Neural cell (in vitro differentiated cells): ENCODE data around the gene SLC30A7. TPM values are rescaled to one million over a fixed set of nuclear protein-coding genes. Genes with fewer than 3 reads are reported as not detected.

Experiments used
- H2AFZ ChIP-seq: fragments of 200-600, 300-800 bp; sonication (generic), shearing (Covaris generic); 2 replicates; pipeline ENCODE4 v1.6.0; 2014; ENCODE audit warnings: low read depth, mild to moderate bottlenecking, antibody characterized with exemption, low read length, moderate library complexity
- H3F3A ChIP-seq: fragments of 200-600 bp; shearing (Covaris generic); 2 replicates; pipeline ENCODE4 v1.6.1; 2016; ENCODE audit warnings: mild to moderate bottlenecking, moderate library complexity, mixed read lengths, antibody characterized with exemption, low read length; ENCODE audit not compliant: insufficient read depth, poor library complexity, severe bottlenecking
- H3K27ac ChIP-seq: fragments of 200-600, 300-800 bp; sonication (generic), shearing (Covaris generic); 2 replicates; pipeline ENCODE4 v1.5.1; 2014; ENCODE audit warnings: mild to moderate bottlenecking, low read length, moderate library complexity
- H3K27me3 ChIP-seq: fragments of 300-800, 200-600 bp; sonication (generic), shearing (Covaris generic); 2 replicates; pipeline ENCODE4 v1.6.0; 2014; ENCODE audit warnings: mild to moderate bottlenecking, low read depth, low read length, moderate library complexity; ENCODE audit not compliant: insufficient read depth
- H3K36me3 ChIP-seq: fragments of 300-800, 200-600 bp; sonication (generic), shearing (Covaris generic); 2 replicates; pipeline ENCODE4 v1.5.1; 2014; ENCODE audit warnings: mild to moderate bottlenecking, antibody characterized with exemption, low read length, moderate library complexity; ENCODE audit not compliant: insufficient read depth
- H3K4me2 ChIP-seq: fragments of 300-800, 200-600 bp; sonication (generic), shearing (Covaris generic); 2 replicates; pipeline ENCODE4 v1.6.0; 2014; ENCODE audit warnings: mild to moderate bottlenecking, low read length
- H3K4me3 ChIP-seq: fragments of 300-800, 200-600 bp; sonication (generic), shearing (Covaris generic); 2 replicates; pipeline ENCODE4 v1.5.1; 2014; ENCODE audit warnings: mild to moderate bottlenecking, low read length, moderate library complexity
- H3K79me2 ChIP-seq: fragments of 200-600 bp; shearing (Covaris generic); replicated peaks from 2 replicates; pipeline ENCODE4 v1.6.0; 2014; ENCODE audit warnings: mild to moderate bottlenecking, low read length, moderate library complexity; ENCODE audit not compliant: insufficient read depth
- H3K9ac ChIP-seq: fragments of 300-800, 200-600 bp; sonication (generic), shearing (Covaris generic); 2 replicates; pipeline ENCODE4 v1.6.1; 2016; ENCODE audit warnings: mild to moderate bottlenecking, low read length, mixed read lengths
- H3K9me2 ChIP-seq: fragments of 200-600 bp; shearing (Covaris generic); 2 replicates; pipeline ENCODE4 v1.6.1; 2016; ENCODE audit warnings: mild to moderate bottlenecking, low read length, mixed read lengths; ENCODE audit not compliant: insufficient read depth
- H3K9me3 ChIP-seq: fragments of 200-600, 300-800 bp; sonication (generic), shearing (Covaris generic); 2 replicates; pipeline ENCODE4 v1.6.1; 2016; ENCODE audit warnings: mild to moderate bottlenecking, mixed run types, low read length, moderate library complexity, mixed read lengths
- H4K20me1 ChIP-seq: fragments of 200-600 bp; shearing (Covaris generic); 2 replicates; pipeline ENCODE4 v1.6.1; 2016; ENCODE audit warnings: mild to moderate bottlenecking, mixed run types; ENCODE audit not compliant: insufficient read depth
- CTCF ChIP-seq: fragments of 450-650 bp; IDR thresholded peaks from 2 replicates; pipeline ENCODE4 v1.5.1; 2014; ENCODE audit warnings: antibody characterized with exemption, mild to moderate bottlenecking, moderate library complexity; ENCODE audit not compliant: poor library complexity, severe bottlenecking
- EP300 ChIP-seq: fragments of 450-650 bp; conservative IDR thresholded peaks from 2 replicates; pipeline ENCODE4 v1.6.1; 2014; ENCODE audit warnings: antibody characterized with exemption, mild to moderate bottlenecking, moderate library complexity; ENCODE audit not compliant: poor library complexity, severe bottlenecking
- EZH2 ChIP-seq: fragments of 200-600, 300-800 bp; shearing (Covaris generic), sonication (generic); IDR thresholded peaks from 2 replicates; pipeline ENCODE4 v1.6.1; 2014; ENCODE audit warnings: antibody characterized with exemption, low read length, borderline replicate concordance, mild to moderate bottlenecking; ENCODE audit not compliant: insufficient read depth, poor library complexity, severe bottlenecking
- MXI1 ChIP-seq: fragments of 450-650 bp; conservative IDR thresholded peaks from 2 replicates; pipeline ENCODE4 v1.6.1; 2014; ENCODE audit warnings: antibody characterized with exemption, mild to moderate bottlenecking; ENCODE audit not compliant: poor library complexity, severe bottlenecking
- POLR2AphosphoS5 ChIP-seq: IDR thresholded peaks from 2 replicates; pipeline ENCODE4 v1.6.1; 2012
- RAD21 ChIP-seq: fragments of 450-650 bp; conservative IDR thresholded peaks from 2 replicates; pipeline ENCODE4 v1.6.1; 2014; ENCODE audit warnings: antibody characterized with exemption, mild to moderate bottlenecking, moderate library complexity
- REST ChIP-seq: IDR thresholded peaks from 2 replicates; pipeline ENCODE4 v1.6.1; 2012; ENCODE audit warnings: borderline replicate concordance
- SMC3 ChIP-seq: fragments of 450-650 bp; conservative IDR thresholded peaks from 2 replicates; pipeline ENCODE4 v1.6.1; 2014; ENCODE audit warnings: antibody characterized with exemption, mild to moderate bottlenecking, moderate library complexity; ENCODE audit not compliant: poor library complexity
- TAF1 ChIP-seq: IDR thresholded peaks from 2 replicates; pipeline ENCODE4 v1.6.1; 2012; ENCODE audit warnings: low read depth
- polyA plus RNA-seq: library from polyadenylated mRNA; depleted of rRNA; stranded (reverse); fragments of >200 nt; gene quantifications from 2 replicates; pipeline ENCODE4 v1.2.3, GENCODE V29; 2014

Gene SLC30A7
- polyA plus RNA-seq, 1 donor from 2014 or later = 19.8 TPM

GRCh38 chr1:100861379-100861778, 34.5 kb upstream of the SLC30A7 start:
- H3K27ac ChIP-seq = no peak overlapping the region
- TF ChIP-seq RAD21 = no peak
- TF ChIP-seq EP300 = no peak
- TF ChIP-seq CTCF = no peak
- no peak for TF ChIP-seq EZH2
- TF ChIP-seq REST = no peak
- TF ChIP-seq POLR2AphosphoS5 = no peak
- TF ChIP-seq MXI1 = no peak
- TF ChIP-seq SMC3 = no peak
- TF ChIP-seq TAF1 = no peak

GRCh38 chr1:100862591-100862990, 33.3 kb upstream of the SLC30A7 start:
- Histone ChIP-seq H3K4me2 (no peak overlapping the region), H3K36me3 (no peaks in the 10 kb centered on the region), H3K27ac (no peak overlapping the region), H3K4me3 (no peak overlapping the region), H3K9me2 (no peaks in the 10 kb centered on the region), H3K27me3 (no peaks in the 10 kb centered on the region), H3K9me3 (no peaks in the 10 kb centered on the region), H3K9ac (no peak overlapping the region), H3F3A (no peaks in the 10 kb centered on the region), H4K20me1 (no peaks in the 10 kb centered on the region), H2AFZ (no peak overlapping the region), H3K79me2 (no peaks in the 10 kb centered on the region)
- TF ChIP-seq EZH2 = no peak
- no peak for TF ChIP-seq MXI1
- TF ChIP-seq SMC3 = no peak
- no peak for TF ChIP-seq REST
- no peak for TF ChIP-seq EP300
- no peak for TF ChIP-seq RAD21
- TF ChIP-seq POLR2AphosphoS5 = no peak
- no peak for TF ChIP-seq CTCF
- TF ChIP-seq TAF1 = no peak

More at GRCh38 chr1:100861379-100861778, 34.5 kb upstream of the SLC30A7 start:
- no peak overlapping the region for H2AFZ ChIP-seq
- no peak overlapping the region for H3K4me3 ChIP-seq
- H3K79me2 ChIP-seq = no peaks in the 10 kb centered on the region
- H3K9ac ChIP-seq = no peak overlapping the region
- H3K36me3 ChIP-seq = no peaks in the 10 kb centered on the region
- H3K27me3 ChIP-seq = no peaks in the 10 kb centered on the region
- H3K9me3 ChIP-seq = no peaks in the 10 kb centered on the region
- H4K20me1 ChIP-seq = no peaks in the 10 kb centered on the region
- H3K9me2 ChIP-seq = no peaks in the 10 kb centered on the region
- H3K4me2 ChIP-seq = no peak overlapping the region
- no peaks in the 10 kb centered on the region for H3F3A ChIP-seq
